Measurements from ENCODE around the gene SEMA3E.

Gene SEMA3E

GRCh38 chr7:83494683-83495082, 154.3 kb downstream of the SEMA3E start (continued):
- TF ChIP-seq ZSCAN5A (tag by site-specific recombination; IDR thresholded peaks at IDR 0.05) (no peak), EGR2 (tag by site-specific recombination; IDR thresholded peaks at IDR 0.05; ENCODE audit: low read depth) (no peak), ZNF184 (tag by site-specific recombination; IDR thresholded peaks at IDR 0.05) (no peak)

- ChIA-PET CTCF (no interaction called here), POLR2A (no interaction called here)
- H3K27ac ChIP-seq (ENCODE audit: extremely low read depth, low read depth, low read length) = no peak overlapping the region
- H3K4me3 ChIP-seq (ENCODE audit: low read depth, low read length) = no peak overlapping the region
- no peaks in the 10 kb centered on the region for H3K36me3 ChIP-seq (ENCODE audit: control insufficient read depth in 2 of 2, insufficient read depth in 1 of 2, low read length in 2 of 2)
- H3K4me1 ChIP-seq (ENCODE audit: control insufficient read depth, insufficient read depth, low read length) = no peaks in the 10 kb centered on the region
- no peak for TF ChIP-seq ZNF777 (tag by site-specific recombination; IDR thresholded peaks at IDR 0.05; ENCODE audit: borderline replicate concordance)
- TF ChIP-seq ZNF529 (tag by site-specific recombination; IDR thresholded peaks at IDR 0.05; ENCODE audit: insufficient replicate concordance) = no peak
- no peak for TF ChIP-seq ZNF266 (tag by site-specific recombination; IDR thresholded peaks at IDR 0.05; ENCODE audit: low read depth)
- TF ChIP-seq YY1 (tag by site-specific recombination; IDR thresholded peaks at IDR 0.05) = no peak
- H3K9me3 ChIP-seq (ENCODE audit: control insufficient read depth, insufficient read depth, low read depth, low read length) = no peaks in the 10 kb centered on the region
Observed at GRCh38 chr7:83492802-83493201, 156.1 kb downstream of the SEMA3E start.

- Histone ChIP-seq H3K36me3 (ENCODE audit: control insufficient read depth in 2 of 2, insufficient read depth in 1 of 2, low read length in 2 of 2) (no peaks in the 10 kb centered on the region), H3K27ac (ENCODE audit: extremely low read depth, low read depth, low read length) (no peak overlapping the region), H3K4me1 (ENCODE audit: control insufficient read depth, insufficient read depth, low read length) (no peaks in the 10 kb centered on the region), H3K9me3 (ENCODE audit: control insufficient read depth, insufficient read depth, low read depth, low read length) (no peaks in the 10 kb centered on the region), H3K4me3 (ENCODE audit: low read depth, low read length) (no peak overlapping the region)
- ChIA-PET CTCF (no interaction called here), POLR2A (no interaction called here)
- no peak for TF ChIP-seq ZNF121 (tag by site-specific recombination; IDR thresholded peaks at IDR 0.05)
- no peak for TF ChIP-seq ZNF596 (tag by site-specific recombination; IDR thresholded peaks at IDR 0.05)
- TF ChIP-seq ZNF785 (tag by site-specific recombination; IDR thresholded peaks at IDR 0.05) = no peak
- TF ChIP-seq AEBP2 (tag by site-specific recombination; IDR thresholded peaks at IDR 0.05; ENCODE audit: borderline replicate concordance) = no peak
- no peak for TF ChIP-seq ZNF660 (tag by site-specific recombination; IDR thresholded peaks at IDR 0.05)
- no peak for TF ChIP-seq ZNF670 (tag by site-specific recombination; IDR thresholded peaks at IDR 0.05; ENCODE audit: low read depth)
- no peak for TF ChIP-seq ZNF292 (tag by site-specific recombination; IDR thresholded peaks at IDR 0.05; ENCODE audit: borderline replicate concordance, low read depth)
- no peak for TF ChIP-seq ZNF521 (tag by site-specific recombination; IDR thresholded peaks at IDR 0.05)
- no peak for TF ChIP-seq PRDM1 (tag by site-specific recombination; IDR thresholded peaks at IDR 0.05)
- TF ChIP-seq ZBTB48 (tag by site-specific recombination; IDR thresholded peaks at IDR 0.05) = no peak
- no peak for TF ChIP-seq KLF16 (tag by site-specific recombination; IDR thresholded peaks at IDR 0.05)
- no peak for TF ChIP-seq ZNF707 (tag by site-specific recombination; IDR thresholded peaks at IDR 0.05)
- no peak for TF ChIP-seq ELK4 (IDR thresholded peaks at IDR 0.05; ENCODE audit: borderline replicate concordance, low read depth, low read length)
Observed at GRCh38 chr7:83487801-83488200, 161.1 kb downstream of the SEMA3E start.
